Activated CD8-positive, alpha-beta memory T cell treated with anti-CD3 and anti-CD28 coated beads, Interleukin-2, amount 10 ng/mL, durations not matched to agents 7 days and 5 days (primary cell): Measurements from ENCODE around the gene BAIAP3. TPM values are rescaled to one million over a fixed set of nuclear protein-coding genes. Genes with fewer than 3 reads are reported as not detected.
"Not testable (repeated sequence)": the region's sequence is repeated elsewhere in the genome, so short reads cannot be mapped to it uniquely, and the experiment has no call there.

Experiments used
- ATAC-seq: fragments of 150-1000 bp; cut with Tn5 transposase; one replicate; pipeline ENCODE4 v1.10.0; 2021; ENCODE audit warnings: moderate library complexity
- CTCF ChIA-PET: fragments of 350-600 bp; sonication (Branson Sonifier 250); formaldehyde crosslinking; loops from one replicate; lab custom pipeline; 2021; ENCODE audit warnings: antibody characterized with exemption; lab: Charles Lee
- DNase-seq: peaks from one replicate; pipeline ENCODE4 v3.0.0-alpha.2; 2020
- H3K27ac Mint-ChIP-seq: one replicate; pipeline ENCODE4 v1.8.0; 2021; ENCODE audit warnings: mild to moderate bottlenecking, mixed read lengths
- H3K27me3 Mint-ChIP-seq: one replicate; pipeline ENCODE4 v1.8.0; 2021; ENCODE audit warnings: mixed read lengths
- H3K36me3 Mint-ChIP-seq: one replicate; pipeline ENCODE4 v1.8.0; 2021; ENCODE audit warnings: mild to moderate bottlenecking, mixed read lengths
- H3K4me1 Mint-ChIP-seq: one replicate; pipeline ENCODE4 v1.8.0; 2021; ENCODE audit warnings: mixed read lengths
- H3K4me3 Mint-ChIP-seq: one replicate; pipeline ENCODE4 v1.8.0; 2021; ENCODE audit warnings: mild to moderate bottlenecking, moderate library complexity, mixed read lengths
- H3K9me3 Mint-ChIP-seq: one replicate; pipeline ENCODE4 v1.8.0; 2022; ENCODE audit warnings: low read depth, mixed read lengths
- total RNA-seq, 2 experiments: library from RNA; stranded (reverse); gene quantifications; one replicate each; pipeline ENCODE4 v1.2.3, GENCODE V29; 2021

Gene BAIAP3
- total RNA-seq, 2 experiments from 2014 or later, result 0.45 to 0.53 TPM

- ATAC-seq (no peak), DNase-seq (no peak)
- no peak overlapping the region for H3K27ac Mint-ChIP-seq
- peaks cover 3% of the 10 kb centered on the region for H3K4me1 Mint-ChIP-seq
- H3K27me3 Mint-ChIP-seq, result peaks cover 3% of the 10 kb centered on the region
- CTCF ChIA-PET, result interaction anchor here (1.2 kb wide), 1 partner anchor 26 kb away, joined by 4 read pairs; no protein-coding TSS in a partner anchor
- H3K4me3 Mint-ChIP-seq, result no peak overlapping the region
- peaks cover 11% of the 10 kb centered on the region for H3K36me3 Mint-ChIP-seq
- H3K9me3 Mint-ChIP-seq, result no peaks in the 10 kb centered on the region
Measured at GRCh38 chr16:1326391-1326790, 7.1 kb upstream of the BAIAP3 start.

GRCh38 chr16:1326946-1327618 is 6.4 kb upstream of the BAIAP3 start:
- CTCF ChIA-PET, result interaction anchor here (1.2 kb wide), 1 partner anchor 27 kb away, joined by 4 read pairs; no protein-coding TSS in a partner anchor
- H3K27me3 Mint-ChIP-seq, result peaks cover 9% of the 10 kb centered on the region
- no peak for ATAC-seq
- no peak overlapping the region for H3K27ac Mint-ChIP-seq
- no peak overlapping the region for H3K4me3 Mint-ChIP-seq
- H3K9me3 Mint-ChIP-seq, result no peaks in the 10 kb centered on the region
- H3K4me1 Mint-ChIP-seq, result peaks cover 9% of the 10 kb centered on the region
- peaks cover 11% of the 10 kb centered on the region for H3K36me3 Mint-ChIP-seq
- DNase-seq, result no peak

- ATAC-seq (no peak), DNase-seq (no peak)
- peaks cover 9% of the 10 kb centered on the region for H3K36me3 Mint-ChIP-seq
- H3K4me1 Mint-ChIP-seq, result peaks cover 12% of the 10 kb centered on the region
- peaks cover 13% of the 10 kb centered on the region for H3K27me3 Mint-ChIP-seq
- CTCF ChIA-PET, result no interaction called here
- no peak overlapping the region for H3K4me3 Mint-ChIP-seq
- H3K9me3 Mint-ChIP-seq, result no peaks in the 10 kb centered on the region
- no peak overlapping the region for H3K27ac Mint-ChIP-seq
Measured at GRCh38 chr16:1327619-1327947, 5.9 kb upstream of the BAIAP3 start.

GRCh38 chr16:1328136-1328535 is 5.3 kb upstream of the BAIAP3 start:
- Mint-ChIP-seq H3K27me3 (peaks cover 16% of the 10 kb centered on the region), H3K4me1 (peaks cover 14% of the 10 kb centered on the region)
- ATAC-seq, CTCF ChIA-PET, H3K27ac Mint-ChIP-seq, H3K9me3 Mint-ChIP-seq, H3K4me3 Mint-ChIP-seq, DNase-seq, H3K36me3 Mint-ChIP-seq: not testable (repeated sequence)

GRCh38 chr16:1328961-1329360 is 4.5 kb upstream of the BAIAP3 start:
- CTCF ChIA-PET, result interaction anchor here (1.3 kb wide), 1 partner anchor 14 kb away, joined by 5 read pairs; no protein-coding TSS in a partner anchor
- not testable (repeated sequence) for H3K4me3 Mint-ChIP-seq, DNase-seq, H3K9me3 Mint-ChIP-seq, ATAC-seq, H3K36me3 Mint-ChIP-seq, H3K27ac Mint-ChIP-seq
- peaks cover 14% of the 10 kb centered on the region for H3K4me1 Mint-ChIP-seq
- peaks cover 16% of the 10 kb centered on the region for H3K27me3 Mint-ChIP-seq

- ATAC-seq (no peak), DNase-seq (no peak)
- CTCF ChIA-PET, result interaction anchor here (0.6 kb wide), 2 partner anchors 40 to 1763 kb away, joined by 3 read pairs; no protein-coding TSS in a partner anchor
- H3K36me3 Mint-ChIP-seq, result peaks cover 2% of the 10 kb centered on the region
- peaks cover 27% of the 10 kb centered on the region for H3K27me3 Mint-ChIP-seq
- no peak overlapping the region for H3K27ac Mint-ChIP-seq
- H3K4me1 Mint-ChIP-seq, result peaks cover 14% of the 10 kb centered on the region
- no peaks in the 10 kb centered on the region for H3K9me3 Mint-ChIP-seq
- no peak overlapping the region for H3K4me3 Mint-ChIP-seq
Measured at GRCh38 chr16:1330260-1330914, 3.1 kb upstream of the BAIAP3 start.

GRCh38 chr16:1330931-1331711 is 2.3 kb upstream of the BAIAP3 start:
- Mint-ChIP-seq H3K4me1 (peaks cover 14% of the 10 kb centered on the region), H3K4me3 (no peak overlapping the region), H3K27me3 (peaks cover 33% of the 10 kb centered on the region), H3K27ac (no peak overlapping the region), H3K36me3 (peaks cover 2% of the 10 kb centered on the region), H3K9me3 (no peaks in the 10 kb centered on the region)
- DNase-seq (no peak), ATAC-seq (no peak)
- CTCF ChIA-PET, result interaction anchor here (0.6 to 1.9 kb wide), 2 partner anchors 22 to 40 kb away, joined by 3 to 5 read pairs; partner anchors contain the start of gene UBE2I

GRCh38 chr16:1331712-1332617 is 1.5 kb upstream of the BAIAP3 start:
- H3K4me1 Mint-ChIP-seq, result peaks cover 14% of the 10 kb centered on the region
- CTCF ChIA-PET, result interaction anchor here (1.0 to 1.9 kb wide), 5 partner anchors 10 to 31 kb away, joined by 3 to 5 read pairs (median 3); partner anchors contain the start of gene UBE2I
- no peak overlapping the region for H3K27ac Mint-ChIP-seq
- no peak overlapping the region for H3K4me3 Mint-ChIP-seq
- peaks cover 35% of the 10 kb centered on the region for H3K27me3 Mint-ChIP-seq
- no peaks in the 10 kb centered on the region for H3K36me3 Mint-ChIP-seq
- ATAC-seq, result peak; percentile 56
- DNase-seq, result peak; percentile 79
- no peaks in the 10 kb centered on the region for H3K9me3 Mint-ChIP-seq

- no peak overlapping the region for H3K4me3 Mint-ChIP-seq
- H3K9me3 Mint-ChIP-seq, result no peaks in the 10 kb centered on the region
- H3K27me3 Mint-ChIP-seq, result peaks cover 35% of the 10 kb centered on the region
- H3K4me1 Mint-ChIP-seq, result peaks cover 14% of the 10 kb centered on the region
- no peaks in the 10 kb centered on the region for H3K36me3 Mint-ChIP-seq
- DNase-seq, result no peak
- H3K27ac Mint-ChIP-seq, result no peak overlapping the region
- CTCF ChIA-PET, result interaction anchor here (1.0 to 1.9 kb wide), 5 partner anchors 9 to 32 kb away, joined by 3 to 5 read pairs (median 3); partner anchors contain the start of gene UBE2I
- ATAC-seq, result no peak
Measured at GRCh38 chr16:1332618-1333148, 762 bp upstream of the BAIAP3 start.

GRCh38 chr16:1333854-1334700 is 632 bp downstream of the BAIAP3 start:
- CTCF ChIA-PET, result interaction anchor here (1.2 kb wide), 1 partner anchor 30 kb away, joined by 3 read pairs; no protein-coding TSS in a partner anchor
- Mint-ChIP-seq H3K27me3 (peaks cover 35% of the 10 kb centered on the region), H3K36me3 (no peaks in the 10 kb centered on the region), H3K27ac (no peak overlapping the region), H3K4me1 (peaks cover 14% of the 10 kb centered on the region), H3K9me3 (no peaks in the 10 kb centered on the region), H3K4me3 (no peak overlapping the region)
- DNase-seq, result no peak
- no peak for ATAC-seq

GRCh38 chr16:1334739-1335138 is 1.3 kb downstream of the BAIAP3 start:
- ATAC-seq (no peak), DNase-seq (no peak)
- Mint-ChIP-seq H3K9me3 (no peaks in the 10 kb centered on the region), H3K27me3 (peaks cover 35% of the 10 kb centered on the region), H3K4me3 (no peak overlapping the region), H3K4me1 (peaks cover 14% of the 10 kb centered on the region), H3K36me3 (no peaks in the 10 kb centered on the region), H3K27ac (no peak overlapping the region)
- CTCF ChIA-PET, result interaction anchor here (1.2 kb wide), 1 partner anchor 29 kb away, joined by 3 read pairs; no protein-coding TSS in a partner anchor
